GM10266 (cell line): Measurements from ENCODE around the gene ABCC1.

Source experiments
- DNase-seq: peaks from one replicate; pipeline ENCODE4 v3.0.0; 2012; ENCODE audit errors: extremely low spot score
- TF ChIP-seq, protein P1 (sequence below): IDR thresholded peaks from 2 replicates; pipeline ENCODE4 v1.5.1; 2012; ENCODE audit warnings: mild to moderate bottlenecking, low read depth; ENCODE audit not compliant: control insufficient read depth, insufficient read depth; ENCODE audit errors: missing control alignments

The ABCC1 gene

DNA sequence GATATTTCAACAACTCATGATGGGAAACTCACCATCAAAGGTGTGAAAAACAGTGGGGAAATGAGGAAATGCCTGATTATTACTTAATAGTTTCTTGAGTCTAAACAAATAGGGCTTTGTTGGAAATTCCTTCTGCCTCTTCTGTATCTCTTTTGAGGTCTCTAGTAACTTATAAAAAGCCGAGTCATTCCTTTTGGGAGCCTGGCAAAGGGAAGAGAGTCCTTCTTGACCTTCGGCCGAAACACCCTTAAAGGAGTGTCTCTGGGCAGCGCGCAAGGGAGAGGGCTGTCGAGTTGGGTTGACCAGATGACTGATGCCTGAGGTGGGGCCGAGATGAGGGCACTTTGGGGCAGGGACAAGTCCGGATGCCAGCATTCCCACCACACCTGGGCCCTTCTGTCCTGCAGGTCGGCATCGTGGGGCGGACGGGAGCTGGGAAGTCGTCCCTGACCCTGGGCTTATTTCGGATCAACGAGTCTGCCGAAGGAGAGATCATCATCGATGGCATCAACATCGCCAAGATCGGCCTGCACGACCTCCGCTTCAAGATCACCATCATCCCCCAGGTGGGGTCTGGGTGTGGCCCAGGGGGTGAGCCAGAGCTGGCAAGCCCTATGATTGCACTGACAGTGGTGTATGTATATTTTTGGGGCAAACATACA is 184.7 kb downstream of the ABCC1 start:
- DNase-seq, result no peak
- TF ChIP-seq, protein P1, sequence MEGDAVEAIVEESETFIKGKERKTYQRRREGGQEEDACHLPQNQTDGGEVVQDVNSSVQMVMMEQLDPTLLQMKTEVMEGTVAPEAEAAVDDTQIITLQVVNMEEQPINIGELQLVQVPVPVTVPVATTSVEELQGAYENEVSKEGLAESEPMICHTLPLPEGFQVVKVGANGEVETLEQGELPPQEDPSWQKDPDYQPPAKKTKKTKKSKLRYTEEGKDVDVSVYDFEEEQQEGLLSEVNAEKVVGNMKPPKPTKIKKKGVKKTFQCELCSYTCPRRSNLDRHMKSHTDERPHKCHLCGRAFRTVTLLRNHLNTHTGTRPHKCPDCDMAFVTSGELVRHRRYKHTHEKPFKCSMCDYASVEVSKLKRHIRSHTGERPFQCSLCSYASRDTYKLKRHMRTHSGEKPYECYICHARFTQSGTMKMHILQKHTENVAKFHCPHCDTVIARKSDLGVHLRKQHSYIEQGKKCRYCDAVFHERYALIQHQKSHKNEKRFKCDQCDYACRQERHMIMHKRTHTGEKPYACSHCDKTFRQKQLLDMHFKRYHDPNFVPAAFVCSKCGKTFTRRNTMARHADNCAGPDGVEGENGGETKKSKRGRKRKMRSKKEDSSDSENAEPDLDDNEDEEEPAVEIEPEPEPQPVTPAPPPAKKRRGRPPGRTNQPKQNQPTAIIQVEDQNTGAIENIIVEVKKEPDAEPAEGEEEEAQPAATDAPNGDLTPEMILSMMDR, result no peak

DNA sequence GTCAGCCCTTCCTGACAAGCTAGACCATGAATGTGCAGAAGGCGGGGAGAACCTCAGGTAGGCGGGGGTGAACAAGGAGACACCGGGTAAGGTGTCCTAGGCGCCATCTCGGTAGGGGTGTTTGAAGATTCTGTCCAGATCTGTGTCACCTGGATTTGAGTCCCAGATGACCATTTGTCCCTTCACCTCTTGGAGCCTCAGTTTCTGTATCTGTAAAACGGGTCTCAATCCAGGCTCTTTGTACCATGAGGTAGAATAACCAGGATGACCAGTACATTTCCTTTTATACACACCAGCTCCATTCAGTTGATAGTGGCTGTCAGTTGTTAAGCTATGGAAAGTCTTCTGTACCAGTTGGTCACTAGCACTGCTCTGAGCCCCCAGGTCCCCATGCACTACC is 187.2 kb downstream of the ABCC1 start:
- TF ChIP-seq, protein P1, result no peak
- no peak for DNase-seq

DNA sequence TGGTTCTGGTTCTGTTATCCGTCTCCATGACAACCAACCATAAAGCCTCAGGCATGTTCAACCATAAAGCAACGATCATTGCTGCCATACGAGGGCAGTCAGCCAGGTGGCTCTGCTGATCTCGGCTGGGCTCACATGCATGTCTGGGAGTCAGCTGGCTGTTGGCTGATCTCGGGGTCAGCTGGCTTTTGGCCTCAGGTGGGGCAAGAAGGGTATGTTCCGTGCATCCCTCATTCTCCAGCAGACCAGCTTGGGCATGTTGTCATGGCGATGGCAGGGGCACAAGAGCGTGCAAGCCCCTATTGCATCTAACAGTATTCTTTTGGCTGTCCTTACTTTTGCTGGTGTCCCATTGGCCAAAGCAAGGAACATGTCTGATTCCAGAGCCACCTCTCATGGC is 187.7 kb downstream of the ABCC1 start:
- TF ChIP-seq, protein P1, result no peak
- no peak for DNase-seq

- no peak for DNase-seq
- TF ChIP-seq, protein P1, result no peak
These were observed 188.7 kb downstream of the ABCC1 start for GRCh38 chr16:16138034-16138635.

- TF ChIP-seq, protein P1, result no peak
- DNase-seq, result no peak
These were observed 189.6 kb downstream of the ABCC1 start for GRCh38 chr16:16139061-16139460.

DNA sequence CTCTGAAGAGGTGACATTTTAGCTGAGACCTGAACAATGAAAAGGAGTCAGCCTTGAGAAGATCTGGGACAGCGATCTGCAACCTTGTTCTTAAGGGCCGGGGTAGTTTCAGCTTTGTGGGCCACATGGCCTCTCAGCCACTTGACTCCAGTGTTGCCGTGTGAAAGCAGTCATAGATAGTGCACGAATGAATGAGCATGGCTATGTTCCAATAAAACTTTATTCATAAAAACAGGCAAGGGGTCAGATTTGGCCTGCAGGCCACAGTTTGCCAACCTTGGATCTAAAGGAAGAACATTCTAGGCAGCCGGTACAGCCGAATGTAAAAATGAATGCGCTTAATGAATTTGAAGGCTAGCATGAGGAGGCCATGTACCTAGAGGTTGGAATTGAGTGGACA is 190.4 kb downstream of the ABCC1 start:
- TF ChIP-seq, protein P1, result no peak
- no peak for DNase-seq

GRCh38 chr16:16140537-16140936 is 191.1 kb downstream of the ABCC1 start:
- no peak for DNase-seq
- TF ChIP-seq, protein P1, result no peak
